HEK293T (cell line): ENCODE measurements around the gene GADD45G.

Experiments used
- CTBP1 ChIP-seq: fragments of 450-650 bp; IDR thresholded peaks from 2 replicates; pipeline ENCODE4 v1.6.1; 2016; ENCODE audit warnings: borderline replicate concordance
- FOXM1 ChIP-seq: fragments of 450-650 bp; IDR thresholded peaks from 2 replicates; pipeline ENCODE4 v1.6.1; 2017; ENCODE audit warnings: mild to moderate bottlenecking, borderline replicate concordance
- HDGF ChIP-seq: fragments of 450-650 bp; IDR thresholded peaks from 2 replicates; pipeline ENCODE4 v1.6.1; 2017; ENCODE audit warnings: antibody characterized with exemption, borderline replicate concordance
- SUZ12 ChIP-seq: fragments of 450-650 bp; IDR thresholded peaks from 2 replicates; pipeline ENCODE4 v1.6.1; 2016; ENCODE audit warnings: mild to moderate bottlenecking

GRCh38 chr9:89586311-89586710, 18.5 kb upstream of the GADD45G start:
- TF ChIP-seq FOXM1 (no peak), HDGF (no peak), CTBP1 (no peak), SUZ12 (no peak)
